Erythroblast (primary cell): Measurements from ENCODE around the gene GRIP2.

Experiments
- GATA1 ChIP-seq: IDR thresholded peaks from 2 replicates; pipeline ENCODE4 v1.6.1; 2011; ENCODE audit warnings: low read depth, mild to moderate bottlenecking, control low read depth, low read length, moderate library complexity
- POLR2A ChIP-seq: IDR thresholded peaks from 2 replicates; pipeline ENCODE4 v1.6.1; 2011; ENCODE audit warnings: mild to moderate bottlenecking, low read length

DNA sequence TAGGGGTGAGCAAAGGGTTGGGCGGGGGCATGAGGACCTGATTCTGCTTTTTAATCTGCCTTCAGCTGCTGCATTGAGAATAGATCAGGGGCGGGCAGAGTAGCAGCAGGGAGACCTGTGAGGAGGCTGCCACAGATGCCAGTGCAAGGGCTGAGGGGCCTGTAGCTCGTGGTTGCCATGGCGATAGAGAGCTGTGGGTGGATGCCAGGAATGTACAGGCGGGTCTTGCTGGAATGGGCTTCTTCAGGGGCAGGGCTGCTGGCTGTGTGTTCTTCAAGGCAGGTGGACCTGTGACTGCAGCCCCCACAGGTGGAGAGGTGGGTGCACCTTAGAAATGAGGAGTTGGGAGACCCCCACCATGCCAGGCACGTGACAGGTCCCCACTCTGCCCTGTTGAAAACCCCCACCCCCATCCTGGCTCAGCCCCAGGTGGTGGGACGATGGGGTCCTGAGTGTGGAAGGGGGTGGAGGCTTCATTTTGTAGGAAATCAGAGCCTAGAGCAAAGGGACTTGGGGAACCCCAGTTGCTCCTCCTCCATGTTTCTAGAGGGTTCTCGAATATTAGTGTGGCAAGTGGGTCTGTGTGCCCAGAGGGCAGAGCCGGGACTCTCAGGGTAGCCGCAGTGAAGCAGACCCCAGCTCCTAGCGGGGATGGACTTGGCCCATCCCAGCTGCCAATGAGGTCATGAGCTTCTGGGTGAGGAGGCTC lies 99.5 kb downstream of the GRIP2 start:
- TF ChIP-seq POLR2A: no peak
- TF ChIP-seq GATA1: no peak
